Mesenchymal stem cell (in vitro differentiated cells and primary cell): Measurements from ENCODE around the gene MACC1.
"Not testable (repeated sequence)": the region's sequence is repeated elsewhere in the genome, so short reads cannot be mapped to it uniquely, and the experiment has no call there.

ENCODE experiments used
- DNase-seq: peaks from one replicate; pipeline ENCODE4 v3.0.0-alpha.2; 2013
- H2AFZ ChIP-seq: one replicate; pipeline ENCODE4 v1.6.1; 2013; ENCODE audit warnings: low read depth, mild to moderate bottlenecking, control low read depth, inconsistent platforms, low read length, moderate library complexity
- H2AK5ac ChIP-seq: 2 replicates; pipeline ENCODE4 v1.6.1; 2013; ENCODE audit warnings: low read length, moderate library complexity, mild to moderate bottlenecking, inconsistent platforms; ENCODE audit not compliant: severe bottlenecking
- H2BK120ac ChIP-seq: one replicate; pipeline ENCODE4 v1.6.1; 2013; ENCODE audit warnings: low read depth, mild to moderate bottlenecking, inconsistent platforms, low read length, moderate library complexity
- H2BK12ac ChIP-seq, 2 experiments: one replicate each; pipeline ENCODE4 v1.6.1; 2013; ENCODE audit warnings: inconsistent platforms in 2 of 2, low read length in 2 of 2, mild to moderate bottlenecking in 2 of 2, moderate library complexity in 2 of 2, control low read depth in 1 of 2
- H2BK15ac ChIP-seq: one replicate; pipeline ENCODE4 v1.6.1; 2013; ENCODE audit warnings: mild to moderate bottlenecking, low read depth, inconsistent platforms; ENCODE audit not compliant: poor library complexity, severe bottlenecking
- H2BK5ac ChIP-seq: 2 replicates; pipeline ENCODE4 v1.6.1; 2013; ENCODE audit warnings: low read depth, mild to moderate bottlenecking, low read length, control low read depth, inconsistent platforms; ENCODE audit not compliant: poor library complexity, severe bottlenecking
- H3K14ac ChIP-seq, 2 experiments: one replicate each; pipeline ENCODE4 v1.6.1; 2013; ENCODE audit warnings: inconsistent platforms in 2 of 2, low read length in 2 of 2, control low read depth in 1 of 2, mild to moderate bottlenecking in 1 of 2, moderate library complexity in 1 of 2
- H3K18ac ChIP-seq, 2 experiments: one replicate each; pipeline ENCODE4 v1.6.1; 2013; ENCODE audit warnings: inconsistent platforms in 2 of 2, low read length in 2 of 2, control low read depth in 1 of 2, low read depth in 1 of 2, mild to moderate bottlenecking in 1 of 2
- H3K23ac ChIP-seq, 2 experiments: one replicate each; pipeline ENCODE4 v1.6.1; 2013; ENCODE audit warnings: inconsistent platforms in 2 of 2, low read length in 2 of 2, mild to moderate bottlenecking in 2 of 2, moderate library complexity in 2 of 2, control low read depth in 1 of 2
- H3K27ac ChIP-seq: 2 replicates; pipeline ENCODE4 v1.5.1; 2013; ENCODE audit warnings: mild to moderate bottlenecking, moderate library complexity, low read length, control low read depth, inconsistent platforms; ENCODE audit not compliant: poor library complexity, severe bottlenecking
- H3K27me3 ChIP-seq, 2 experiments: 2 replicates each; pipeline versions ENCODE4 v1.6.1 to v1.7.0; 2013; ENCODE audit warnings: low read length in 2 of 2, mild to moderate bottlenecking in 2 of 2, moderate library complexity in 2 of 2, control low read depth in 1 of 2, inconsistent platforms in 1 of 2; ENCODE audit not compliant: control insufficient read depth in 1 of 2, insufficient read depth in 1 of 2
- H3K36me3 ChIP-seq, 2 experiments: 2 replicates each; pipeline versions ENCODE4 v1.6.1 to v1.7.0; 2013; ENCODE audit warnings: low read length in 2 of 2, control low read depth in 1 of 2, inconsistent platforms in 1 of 2, low read depth in 1 of 2, mild to moderate bottlenecking in 1 of 2; ENCODE audit not compliant: insufficient read depth in 2 of 2, control insufficient read depth in 1 of 2
- H3K4ac ChIP-seq, 2 experiments: one replicate each; pipeline ENCODE4 v1.6.1; 2013; ENCODE audit warnings: inconsistent platforms in 2 of 2, low read length in 2 of 2, mild to moderate bottlenecking in 2 of 2, moderate library complexity in 2 of 2, control low read depth in 1 of 2, low read depth in 1 of 2
- H3K4me1 ChIP-seq: 2 replicates; pipeline ENCODE4 v1.6.1; 2013; ENCODE audit warnings: low read depth, low read length, control low read depth; ENCODE audit not compliant: control insufficient read depth, insufficient read depth
- H3K4me2 ChIP-seq: 2 replicates; pipeline ENCODE4 v1.6.1; 2013; ENCODE audit warnings: low read length, mild to moderate bottlenecking, inconsistent platforms; ENCODE audit not compliant: poor library complexity, severe bottlenecking
- H3K4me3 ChIP-seq, 2 experiments: 2 replicates each; pipeline versions ENCODE4 v1.5.1 to v1.7.0; 2013; ENCODE audit warnings: low read length in 2 of 2, mild to moderate bottlenecking in 2 of 2, control low read depth in 1 of 2, low read depth in 1 of 2; ENCODE audit not compliant: insufficient read depth in 1 of 2
- H3K79me1 ChIP-seq: replicated peaks from 2 replicates; pipeline ENCODE4 v1.6.1; 2013; ENCODE audit warnings: mild to moderate bottlenecking, control low read depth, low read length, inconsistent platforms; ENCODE audit not compliant: poor library complexity, severe bottlenecking
- H3K9ac ChIP-seq: 2 replicates; pipeline ENCODE4 v1.7.0; 2013; ENCODE audit warnings: mild to moderate bottlenecking, low read length, moderate library complexity
- H3K9me3 ChIP-seq: 2 replicates; pipeline ENCODE4 v1.7.0; 2013; ENCODE audit warnings: mild to moderate bottlenecking, low read length; ENCODE audit not compliant: control insufficient read depth
- H4K8ac ChIP-seq: one replicate; pipeline ENCODE4 v1.6.1; 2013; ENCODE audit warnings: inconsistent platforms, mild to moderate bottlenecking, low read length, moderate library complexity
- H4K91ac ChIP-seq: one replicate; pipeline ENCODE4 v1.6.1; 2013; ENCODE audit warnings: mild to moderate bottlenecking, low read length, inconsistent platforms
- WGBS: methylation state at CpG from one replicate; pipeline ENCODE4 v1.1.7; 2013; ENCODE audit warnings: mixed read lengths; 5-methylcytosine and 5-hydroxymethylcytosine counted together

Gene MACC1

DNA sequence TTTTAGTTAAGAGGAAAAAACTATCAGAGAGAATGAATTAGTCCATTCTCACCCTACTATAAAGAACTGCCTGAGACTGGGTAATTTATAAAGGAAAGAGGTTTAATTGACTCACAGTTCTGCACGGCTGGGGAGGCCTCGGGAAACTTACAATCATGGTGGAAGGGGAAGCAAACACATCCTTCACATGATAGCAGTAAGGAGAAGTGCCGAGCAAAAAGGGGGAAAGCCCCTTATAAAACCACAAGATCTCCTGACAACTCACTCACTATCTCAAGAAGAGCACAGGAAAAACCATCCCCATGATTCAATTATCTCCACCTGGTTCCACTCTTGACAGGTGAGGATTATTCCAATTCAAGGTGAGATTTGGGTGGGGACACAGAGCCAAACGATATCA lies 29.3 kb downstream of the MACC1 start:
- not testable (repeated sequence) for DNase-seq, H3K9ac ChIP-seq, H2BK5ac ChIP-seq, H3K14ac ChIP-seq, H3K4ac ChIP-seq, H2BK15ac ChIP-seq, H2AK5ac ChIP-seq, H3K4me2 ChIP-seq, H2BK12ac ChIP-seq, H3K9me3 ChIP-seq, H3K79me1 ChIP-seq, H3K4me1 ChIP-seq, H3K27me3 ChIP-seq, H3K23ac ChIP-seq, H3K4me3 ChIP-seq, H4K91ac ChIP-seq, H3K36me3 ChIP-seq, H2AFZ ChIP-seq, H3K18ac ChIP-seq, H3K27ac ChIP-seq, H2BK120ac ChIP-seq, H4K8ac ChIP-seq
- 90% methylated on average over 4 of the region's 4 CpGs for WGBS

DNA sequence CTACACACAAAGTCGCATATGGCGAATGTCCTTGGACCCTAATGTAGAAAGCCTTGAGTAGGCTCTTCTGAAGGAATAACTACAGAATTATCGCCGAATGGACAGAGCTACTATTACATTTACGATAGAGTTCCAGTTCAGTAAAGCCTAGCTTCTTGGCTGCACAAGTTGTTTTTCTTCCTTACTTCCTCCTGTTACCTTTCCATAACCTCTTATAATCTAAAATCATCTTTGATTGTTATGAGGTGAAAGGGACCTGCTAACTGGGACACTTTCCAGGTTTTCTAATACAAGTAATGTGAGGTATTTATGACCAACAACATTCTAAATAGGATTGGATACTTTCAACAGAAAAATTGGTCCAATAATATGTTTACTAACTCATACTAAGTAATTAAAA lies 31.2 kb downstream of the MACC1 start:
- H3K4me3 ChIP-seq, result no peak overlapping the region

DNA sequence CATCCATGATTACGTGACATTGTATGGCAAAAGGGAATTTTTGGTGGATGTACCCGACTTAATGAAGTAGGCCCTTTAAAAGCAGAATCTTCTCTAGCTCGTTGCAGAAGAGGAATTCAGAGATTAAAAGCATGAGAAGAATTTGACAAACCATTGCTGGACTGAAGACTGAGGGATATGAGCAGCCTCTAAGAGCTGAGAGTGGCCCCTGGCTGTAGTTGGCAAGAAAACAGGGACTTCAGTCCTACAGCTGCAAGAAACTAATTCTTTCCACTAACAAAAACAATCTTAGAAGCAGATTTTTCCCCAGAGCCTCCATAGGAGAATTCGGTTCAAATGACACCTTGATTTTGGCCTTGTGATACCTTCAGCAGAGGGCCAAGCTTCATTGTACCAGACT lies 34.1 kb downstream of the MACC1 start:
- no peak overlapping the region for H3K18ac ChIP-seq
- no peak for DNase-seq
- no peak overlapping the region for H2BK12ac ChIP-seq
- no peaks in the 10 kb centered on the region for H3K4me1 ChIP-seq
- H3K27me3 ChIP-seq, result no peaks in the 10 kb centered on the region
- H3K79me1 ChIP-seq, result no peaks in the 10 kb centered on the region
- no peak overlapping the region for H3K9ac ChIP-seq
- H3K36me3 ChIP-seq, result no peaks in the 10 kb centered on the region
- no peak overlapping the region for H3K4me2 ChIP-seq
- no peak overlapping the region for H3K4ac ChIP-seq
- H3K23ac ChIP-seq, result no peak overlapping the region
- no peak overlapping the region for H3K27ac ChIP-seq
- no peak overlapping the region for H2BK15ac ChIP-seq
- no peak overlapping the region for H3K14ac ChIP-seq
- no peak overlapping the region for H2BK120ac ChIP-seq
- no peak overlapping the region for H3K4me3 ChIP-seq
- H4K8ac ChIP-seq, result no peak overlapping the region
- no peaks in the 10 kb centered on the region for H3K9me3 ChIP-seq
- no peak overlapping the region for H4K91ac ChIP-seq
- H2AFZ ChIP-seq, result no peak overlapping the region
- WGBS, result 79% methylated on average over 4 of the region's 4 CpGs
- H2AK5ac ChIP-seq, result no peak overlapping the region
- no peak overlapping the region for H2BK5ac ChIP-seq

More for the DNA sequence above, 31.2 kb downstream of the MACC1 start:
- Histone ChIP-seq H3K9me3 (peaks cover 6% of the 10 kb centered on the region), H3K4ac (no peak overlapping the region), H2BK12ac (no peak overlapping the region), H3K4me1 (no peaks in the 10 kb centered on the region), H3K9ac (no peak overlapping the region), H2BK120ac (no peak overlapping the region), H2BK15ac (no peak overlapping the region), H2AK5ac (no peak overlapping the region), H3K23ac (no peak overlapping the region), H3K4me2 (no peak overlapping the region), H3K79me1 (no peaks in the 10 kb centered on the region), H3K27me3 (no peaks in the 10 kb centered on the region), H4K8ac (no peak overlapping the region), H3K14ac (no peak overlapping the region), H2AFZ (no peak overlapping the region), H3K18ac (no peak overlapping the region), H3K36me3 (no peaks in the 10 kb centered on the region), H2BK5ac (no peak overlapping the region), H3K27ac (no peak overlapping the region), H4K91ac (no peak overlapping the region)
- no peak for DNase-seq
- 96% methylated on average over 5 of the region's 5 CpGs for WGBS

DNA sequence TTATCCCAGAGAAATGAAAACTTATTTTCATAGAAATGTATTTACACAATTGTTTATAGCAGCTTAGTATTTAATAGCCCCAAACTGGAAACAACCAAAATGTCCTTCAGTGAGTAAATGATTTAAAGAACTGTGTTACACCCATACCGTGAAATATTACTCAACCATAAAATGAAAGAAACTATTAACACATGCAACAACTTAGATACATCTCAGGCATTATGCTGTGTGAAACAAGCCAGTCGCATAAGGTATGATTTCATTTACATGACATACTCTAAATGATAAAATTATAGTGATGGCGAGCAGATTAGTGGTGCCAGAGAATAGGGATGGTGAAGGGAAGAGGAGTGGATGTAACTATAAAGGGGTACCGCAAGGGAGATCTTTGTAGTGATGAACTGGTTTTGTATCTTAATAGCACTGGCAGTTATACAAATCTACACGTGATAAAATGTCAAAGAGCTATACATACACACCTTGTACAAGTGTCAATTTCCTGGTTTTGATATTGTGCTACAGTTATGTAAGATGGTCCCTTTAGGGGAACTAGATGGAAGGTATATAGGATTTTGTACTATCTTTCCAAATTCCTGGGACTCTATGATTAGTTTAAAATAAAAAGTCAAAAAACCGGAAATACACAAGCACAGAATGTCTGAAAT lies 40.5 kb downstream of the MACC1 start:
- Histone ChIP-seq H3K9me3 (no peaks in the 10 kb centered on the region), H2BK5ac (no peak overlapping the region), H4K8ac (no peak overlapping the region), H2AFZ (no peak overlapping the region), H3K4me1 (no peaks in the 10 kb centered on the region), H4K91ac (no peak overlapping the region), H2BK12ac (no peak overlapping the region), H3K9ac (no peak overlapping the region), H3K4ac (no peak overlapping the region), H3K18ac (no peak overlapping the region), H2BK120ac (no peak overlapping the region), H3K4me3 (no peak overlapping the region), H3K14ac (no peak overlapping the region), H3K27ac (no peak overlapping the region), H3K36me3 (no peaks in the 10 kb centered on the region), H3K79me1 (no peaks in the 10 kb centered on the region), H2BK15ac (no peak overlapping the region), H3K27me3 (no peaks in the 10 kb centered on the region), H3K4me2 (no peak overlapping the region), H3K23ac (no peak overlapping the region), H2AK5ac (no peak overlapping the region)
- no peak for DNase-seq
- WGBS, result 92% methylated on average over 4 of the region's 6 CpGs
